OCI-LY7 (cell line): ENCODE results near the gene HEMGN. TPM values are rescaled to one million over a fixed set of nuclear protein-coding genes. Genes with fewer than 3 reads are reported as not detected.
A peak's percentile ranks its signal among the peaks of the same experiment; 100 is the strongest.

Experiments used
- BruUV-seq: library from RNA; stranded (reverse); fragments of 400-500 nt; replicated peaks from 2 replicates; lab custom pipeline; 2021; lab: Mats Ljungman, UMichigan
- CTCF ChIA-PET: fragments of 300-600 bp; sonication (Branson Sonifier 250); formaldehyde crosslinking; loops from one replicate; lab custom pipeline; 2022; ENCODE audit warnings: antibody characterized with exemption; ENCODE audit not compliant: unreplicated experiment; lab: Charles Lee
- POLR2A ChIA-PET: fragments of 300-600 bp; sonication (Branson Sonifier 250); formaldehyde crosslinking; loops from one replicate; lab custom pipeline; 2022; ENCODE audit warnings: antibody characterized with exemption; lab: Charles Lee
- DNase-seq: peaks from one replicate; pipeline ENCODE4 v3.0.0-alpha.2; 2015; ENCODE audit warnings: low spot score
- H2AFZ ChIP-seq: fragments of 200-600 bp; sonication (generic), shearing (Covaris generic); 2 replicates; pipeline ENCODE4 v1.6.1; 2014; ENCODE audit warnings: mild to moderate bottlenecking, antibody characterized with exemption, low read length, moderate library complexity
- H3K27ac ChIP-seq: fragments of 200-600 bp; sonication (generic); 2 replicates; pipeline ENCODE4 v1.5.1; 2014; ENCODE audit warnings: mixed run types, low read depth, mild to moderate bottlenecking, moderate library complexity, low read length, inconsistent platforms; ENCODE audit not compliant: poor library complexity, severe bottlenecking
- H3K36me3 ChIP-seq: fragments of 200-600 bp; sonication (generic); 2 replicates; pipeline ENCODE4 v1.6.1; 2014; ENCODE audit warnings: mild to moderate bottlenecking, antibody characterized with exemption, low read length, moderate library complexity, mixed read lengths; ENCODE audit not compliant: insufficient read depth
- H3K4me1 ChIP-seq: fragments of 200-600 bp; sonication (generic); 2 replicates; pipeline ENCODE4 v1.5.1; 2014; ENCODE audit warnings: mild to moderate bottlenecking, low read length; ENCODE audit not compliant: insufficient read depth, poor library complexity, severe bottlenecking
- H3K4me2 ChIP-seq: fragments of 200-600 bp; sonication (generic); 2 replicates; pipeline ENCODE4 v1.6.1; 2014; ENCODE audit warnings: mild to moderate bottlenecking, low read length
- H3K4me3 ChIP-seq: fragments of 200-600 bp; sonication (generic); 2 replicates; pipeline ENCODE4 v1.5.1; 2014; ENCODE audit warnings: mild to moderate bottlenecking, low read depth, low read length; ENCODE audit not compliant: poor library complexity, severe bottlenecking
- H3K79me2 ChIP-seq: fragments of 200-600 bp; sonication (generic); 2 replicates; pipeline ENCODE4 v1.6.1; 2016; ENCODE audit warnings: low read depth, mild to moderate bottlenecking, low read length, moderate library complexity, mixed read lengths; ENCODE audit not compliant: insufficient read depth
- H3K9me2 ChIP-seq: fragments of 200-600 bp; sonication (generic); 2 replicates; pipeline ENCODE4 v1.6.1; 2016; ENCODE audit warnings: mild to moderate bottlenecking, low read length, mixed read lengths; ENCODE audit not compliant: insufficient read depth
- H3K9me3 ChIP-seq: fragments of 200-600 bp; sonication (generic); 2 replicates; pipeline ENCODE4 v1.6.1; 2014; ENCODE audit warnings: mild to moderate bottlenecking, mixed run types, low read length, mixed read lengths
- H4K20me1 ChIP-seq: fragments of 200-600 bp; sonication (generic); 2 replicates; pipeline ENCODE4 v1.6.1; 2014; ENCODE audit warnings: mild to moderate bottlenecking, antibody characterized with exemption, low read length, moderate library complexity, mixed read lengths; ENCODE audit not compliant: insufficient read depth
- CTCF ChIP-seq: fragments of 200-600 bp; sonication (generic); conservative IDR thresholded peaks from 2 replicates; pipeline ENCODE4 v1.5.1; 2014; ENCODE audit warnings: mild to moderate bottlenecking, antibody characterized with exemption, low read length, moderate library complexity, mixed read lengths
- EZH2phosphoT487 ChIP-seq: fragments of 200-600 bp; sonication (generic); IDR thresholded peaks from 2 replicates; pipeline ENCODE4 v1.6.1; 2018; ENCODE audit warnings: low read depth, borderline replicate concordance, mild to moderate bottlenecking, mixed run types, antibody characterized with exemption, low read length, moderate library complexity, mixed read lengths
- intact Hi-C: fragments of 100-400 bp; cut with micrococcal nuclease; formaldehyde crosslinking; loops from one replicate; pipeline ENCODE4 v1.10.0; 2022; ENCODE audit not compliant: unreplicated experiment
- total RNA-seq, 2 experiments: library from RNA; depleted of rRNA in 1 of 2; stranded (reverse); fragments of >200 nt in 1 of 2; shearing (Covaris generic) in 1 of 2; gene quantifications; 2 replicates each; pipeline ENCODE4 v1.2.3, GENCODE V29; 2014 to 2022

The HEMGN gene
- total RNA-seq, 2 experiments from 2014 or later, result 3.8 to 5.4 TPM

GRCh38 chr9:97972753-97973152 is 34.8 kb upstream of the HEMGN start:
- BruUV-seq, result no TSS peak
- DNase-seq, result no peak
- Histone ChIP-seq H3K4me2 (no peak overlapping the region), H3K9me2 (no peaks in the 10 kb centered on the region), H3K4me3 (no peak overlapping the region), H3K79me2 (no peaks in the 10 kb centered on the region), H4K20me1 (no peaks in the 10 kb centered on the region), H3K36me3 (no peaks in the 10 kb centered on the region), H2AFZ (no peak overlapping the region), H3K27ac (no peak overlapping the region), H3K4me1 (peaks cover 25% of the 10 kb centered on the region), H3K9me3 (0 out of 2 replicates have a peak, but pooled peaks cover 3% of the 10 kb centered on the region)
- no peak for TF ChIP-seq EZH2phosphoT487
- ChIA-PET CTCF (no interaction called here), POLR2A (interaction anchor here (1.2 kb wide), 1 partner anchor 13 kb away, joined by 3 read pairs; no protein-coding TSS in a partner anchor)
- intact Hi-C loops, result no loop called here

- no TSS peak for BruUV-seq
- H4K20me1 ChIP-seq, result no peaks in the 10 kb centered on the region
- peak; percentile 60 for DNase-seq
- no peak overlapping the region for H2AFZ ChIP-seq
- H3K4me3 ChIP-seq, result no peak overlapping the region
- H3K36me3 ChIP-seq, result no peaks in the 10 kb centered on the region
- TF ChIP-seq CTCF, result no peak
- TF ChIP-seq EZH2phosphoT487, result no peak
- ChIA-PET POLR2A (interaction anchor here (3.2 kb wide), 1 partner anchor 11 kb away, joined by 39 read pairs; the partner anchor contains the start of gene ANP32B), CTCF (interaction anchor here (0.8 kb wide), 1 partner anchor 48 kb away, joined by 4 read pairs; the partner anchor contains the start of gene TRMO)
- H3K9me3 ChIP-seq, result 0 out of 2 replicates have a peak, but pooled peaks cover 3% of the 10 kb centered on the region
- intact Hi-C loops, result no loop called here
- peak overlapping the region; percentile 44 for H3K27ac ChIP-seq
- H3K4me1 ChIP-seq, result peaks cover 37% of the 10 kb centered on the region
- no peaks in the 10 kb centered on the region for H3K79me2 ChIP-seq
- H3K9me2 ChIP-seq, result no peaks in the 10 kb centered on the region
- peak overlapping the region; percentile 45 for H3K4me2 ChIP-seq
Observed at GRCh38 chr9:97970165-97970564, 32.2 kb upstream of the HEMGN start.

- no peak overlapping the region for H2AFZ ChIP-seq
- TF ChIP-seq CTCF, result no peak
- TF ChIP-seq EZH2phosphoT487, result no peak
- DNase-seq, result no peak
- no peaks in the 10 kb centered on the region for H3K9me2 ChIP-seq
- H3K36me3 ChIP-seq, result no peaks in the 10 kb centered on the region
- no peak overlapping the region for H3K27ac ChIP-seq
- BruUV-seq, result no TSS peak
- H4K20me1 ChIP-seq, result no peaks in the 10 kb centered on the region
- H3K4me1 ChIP-seq, result peaks cover 37% of the 10 kb centered on the region
- no peaks in the 10 kb centered on the region for H3K9me3 ChIP-seq
- CTCF ChIA-PET, result no interaction called here
- H3K4me2 ChIP-seq, result no peak overlapping the region
- POLR2A ChIA-PET, result interaction anchor here (1.0 kb wide), 1 partner anchor 38 kb away, joined by 3 read pairs; no protein-coding TSS in a partner anchor
- H3K4me3 ChIP-seq, result no peak overlapping the region
- no peaks in the 10 kb centered on the region for H3K79me2 ChIP-seq
- intact Hi-C loops, result no loop called here
Observed at GRCh38 chr9:97969014-97969413, 31.0 kb upstream of the HEMGN start.
